HepG2 (cell line): ENCODE results near the gene TCTA. TPM values are rescaled to one million over a fixed set of nuclear protein-coding genes. Genes with fewer than 3 reads are reported as not detected.

Experiments
- ATAC-seq: fragments of 200-7000 bp; cut with Tn5 transposase; 3 replicates; pipeline ENCODE4 v1.9.1; 2020; ENCODE audit warnings: mild to moderate bottlenecking, moderate library complexity
- BruUV-seq: library from RNA; stranded (reverse); fragments of 400-500 nt; replicated peaks from 2 replicates; lab custom pipeline; 2021; lab: Mats Ljungman, UMichigan
- CTCF ChIA-PET: fragments of 300-600 bp; formaldehyde crosslinking; extraction: SDS; loops from one replicate; lab custom pipeline; 2021; ENCODE audit warnings: low total read pairs, inconsistent platforms, low intra/inter-chr PET ratio; lab: Yijun Ruan, JAX
- POLR2A ChIA-PET: fragments of 350-600 bp; sonication (Branson Sonifier 250); formaldehyde crosslinking; loops from one replicate; lab custom pipeline; 2020; ENCODE audit warnings: antibody characterized with exemption, inconsistent platforms; lab: Yijun Ruan, JAX
- DNase-seq: peaks from one replicate; pipeline ENCODE4 v3.0.0-alpha.2; 2015; ENCODE audit warnings: low spot score
- FAIRE-seq: peaks from 3 replicates; lab custom pipeline; 2011; peaks lifted over from hg19 to GRCh38; lab: Jason Lieb, UNC
- H2AFZ ChIP-seq: one replicate; pipeline ENCODE4 v1.6.1; 2011; ENCODE audit warnings: low read length, inconsistent platforms
- H3K27ac ChIP-seq: fragments of 300-600 bp; 3 replicates; pipeline ENCODE4 v1.8.0; 2011; ENCODE audit warnings: mixed run types, mild to moderate bottlenecking, mixed read lengths, low read length, inconsistent platforms; ENCODE audit not compliant: insufficient read depth; ENCODE audit errors: extremely low read length
- H3K27me3 ChIP-seq, 2 experiments: fragments of 200-600 bp in 1 of 2; 2 replicates in 1 of 2; 3 replicates in 1 of 2; pipeline versions ENCODE4 v1.6.0 to v1.8.0; 2011; ENCODE audit warnings: low read length in 2 of 2, mild to moderate bottlenecking in 2 of 2, moderate library complexity in 2 of 2, inconsistent platforms in 1 of 2; ENCODE audit not compliant: insufficient read depth in 2 of 2, control insufficient read depth in 1 of 2
- H3K36me3 ChIP-seq, 2 experiments: fragments of 200-600 bp in 1 of 2; replicated peaks in 1 of 2; 2 replicates in 1 of 2; 3 replicates in 1 of 2; pipeline versions ENCODE4 v1.5.1 to v1.8.0; 2011; ENCODE audit warnings: low read length in 2 of 2, inconsistent platforms in 1 of 2; ENCODE audit not compliant: insufficient read depth in 2 of 2, control insufficient read depth in 1 of 2
- H3K4me1 ChIP-seq: 2 replicates; pipeline ENCODE4 v1.5.1; 2012; ENCODE audit warnings: low read length, inconsistent platforms; ENCODE audit not compliant: insufficient read depth
- H3K4me2 ChIP-seq: 2 replicates; pipeline ENCODE4 v1.6.0; 2011; ENCODE audit warnings: low read depth, low read length, inconsistent platforms
- H3K4me3 ChIP-seq, 3 experiments: fragments of 200-600 bp in 1 of 3; sonication (generic), shearing (Covaris generic) in 1 of 3; replicated peaks in 1 of 3; 2 replicates each; pipeline ENCODE4 v1.5.1; 2011 to 2016; ENCODE audit warnings: low read length in 3 of 3, inconsistent platforms in 2 of 3, low read depth in 2 of 3, mild to moderate bottlenecking in 2 of 3, control low read depth in 1 of 3, mixed read lengths in 1 of 3; ENCODE audit not compliant: insufficient read depth in 1 of 3
- H3K79me2 ChIP-seq: one replicate; pipeline ENCODE4 v1.6.1; 2011; ENCODE audit warnings: low read length, inconsistent platforms; ENCODE audit not compliant: insufficient read depth
- H3K9ac ChIP-seq: 2 replicates; pipeline ENCODE4 v1.6.0; 2011; ENCODE audit warnings: mild to moderate bottlenecking, low read depth, low read length, inconsistent platforms; ENCODE audit not compliant: insufficient read depth
- H3K9me3 ChIP-seq: 2 replicates; pipeline ENCODE4 v1.5.1; 2012; ENCODE audit warnings: mild to moderate bottlenecking, low read length
- H4K20me1 ChIP-seq: 2 replicates; pipeline ENCODE4 v1.6.0; 2011; ENCODE audit warnings: inconsistent platforms, mild to moderate bottlenecking, low read length, moderate library complexity; ENCODE audit not compliant: insufficient read depth
- CREB1 ChIP-seq, 2 experiments: fragments of 450-650 bp in 1 of 2; IDR thresholded peaks; 2 replicates each; pipeline ENCODE4 v1.6.1; 2016 to 2017; ENCODE audit warnings: control low read depth in 1 of 2, mild to moderate bottlenecking in 1 of 2, missing compliant biosample characterization in 1 of 2, missing genetic modification characterization in 1 of 2
- ELF4 ChIP-seq: sonication (generic); formaldehyde crosslinking; IDR thresholded peaks from 2 replicates; pipeline ENCODE4 v1.5.0; 2020; ENCODE audit warnings: missing genetic modification reagents, mild to moderate bottlenecking, moderate library complexity, borderline replicate concordance
- ETV5 ChIP-seq: IDR thresholded peaks from 2 replicates; pipeline ENCODE4 v1.6.1; 2018; ENCODE audit warnings: missing biosample characterization, missing genetic modification reagents, inconsistent platforms, borderline replicate concordance
- GABPB1 ChIP-seq: IDR thresholded peaks from 2 replicates; pipeline ENCODE4 v1.6.1; 2016; ENCODE audit warnings: mild to moderate bottlenecking, missing genetic modification reagents, moderate library complexity, missing compliant biosample characterization
- HMGA1 ChIP-seq: sonication (generic); formaldehyde crosslinking; conservative IDR thresholded peaks from 2 replicates; pipeline ENCODE4 v1.4.0; 2020; ENCODE audit warnings: missing genetic modification reagents
- MZF1 ChIP-seq: sonication (generic); formaldehyde crosslinking; IDR thresholded peaks from 2 replicates; pipeline ENCODE4 v1.8.1; 2023; ENCODE audit warnings: mild to moderate bottlenecking, missing genetic modification reagents, borderline replicate concordance
- NCOA2 ChIP-seq: sonication (generic); formaldehyde crosslinking; IDR thresholded peaks from 2 replicates; pipeline ENCODE4 v1.8.0; 2022; ENCODE audit warnings: inconsistent platforms
- NRL ChIP-seq: sonication (generic); formaldehyde crosslinking; IDR thresholded peaks from 2 replicates; pipeline ENCODE4 v1.5.0; 2020; ENCODE audit warnings: missing genetic modification reagents, mild to moderate bottlenecking, moderate library complexity, borderline replicate concordance
- RXRB ChIP-seq: IDR thresholded peaks from 2 replicates; pipeline ENCODE4 v1.6.1; 2016; ENCODE audit warnings: borderline replicate concordance, missing genetic modification reagents, missing compliant biosample characterization
- XRCC5 ChIP-seq: fragments of 200-400 bp; formaldehyde crosslinking; optimal IDR thresholded peaks from 2 replicates; pipeline ENCODE3; 2017; ENCODE audit warnings: mild to moderate bottlenecking, low read length
- ZBTB33 ChIP-seq: sonication (generic); formaldehyde crosslinking; IDR thresholded peaks from 2 replicates; pipeline ENCODE4 v1.4.0; 2020; ENCODE audit warnings: missing genetic modification reagents
- ZNF335 ChIP-seq: sonication (generic); formaldehyde crosslinking; IDR thresholded peaks from 2 replicates; pipeline ENCODE4 v1.4.0; 2020; ENCODE audit warnings: missing genetic modification reagents
- ZNF343 ChIP-seq: sonication (generic); formaldehyde crosslinking; IDR thresholded peaks from 2 replicates; pipeline ENCODE4 v1.4.0; 2020; ENCODE audit warnings: mild to moderate bottlenecking, missing genetic modification reagents
- ZNF792 ChIP-seq: IDR thresholded peaks from 2 replicates; pipeline ENCODE4 v1.6.1; 2016
- WGBS: methylation state at CpG from one replicate; pipeline ENCODE4 v1.1.6; 2017; ENCODE audit warnings: low lambda C conversion rate; 5-methylcytosine and 5-hydroxymethylcytosine counted together
- in situ Hi-C: cut with HindIII; loops from 2 replicates; pipeline ENCODE4 v1.10.0; 2017; ENCODE audit warnings: low pct_unique_long_range_greater_than_20kb; ENCODE audit not compliant: extremely low pct_ligation_motif_present
- intact Hi-C: fragments of 100-400 bp; cut with micrococcal nuclease; formaldehyde crosslinking; loops from one replicate; pipeline ENCODE4 v1.10.0; 2022; ENCODE audit not compliant: unreplicated experiment
- polyA plus RNA-seq, 8 experiments: library from polyadenylated mRNA; depleted of rRNA in 3 of 8; stranded (reverse) in 7 of 8; unstranded in 1 of 8; fragments of >200 nt; fragmentation: Illumina TruSeq in 4 of 8; extraction: Trizol in 4 of 8; gene quantifications; 2 replicates each; pipeline versions ENCODE4 v1.2.1 to v1.2.3, GENCODE V29; 2011 to 2016; ENCODE audit warnings: low read depth in 4 of 8, missing spikeins in 1 of 8, mixed read lengths in 1 of 8; ENCODE audit not compliant: insufficient read depth in 1 of 8
- total RNA-seq, 5 experiments: library from RNA; depleted of rRNA; stranded (reverse); fragments of >200 nt; fragmentation: Illumina TruSeq; extraction: Trizol; gene quantifications; 2 replicates each; pipeline ENCODE4 v1.2.3, GENCODE V29; 2016; ENCODE audit warnings: low read depth in 1 of 5
- TF ChIP-seq, protein P1 (sequence below): sonication (generic); formaldehyde crosslinking; conservative IDR thresholded peaks from 2 replicates; pipeline ENCODE4 v1.4.0; 2020; ENCODE audit warnings: mild to moderate bottlenecking, missing genetic modification reagents, moderate library complexity
- TF ChIP-seq, protein P2 (sequence below): sonication (generic); formaldehyde crosslinking; IDR thresholded peaks from 2 replicates; pipeline ENCODE4 v1.4.0; 2020; ENCODE audit warnings: mild to moderate bottlenecking, low read depth, missing genetic modification reagents

The TCTA gene
- total and polyA plus RNA-seq, 2 of the 13 experiments (the other 11 are each of a cell fraction or from before 2014, with no cell fraction given) = 8.3 to 13.2 TPM

- TF ChIP-seq, protein P1, sequence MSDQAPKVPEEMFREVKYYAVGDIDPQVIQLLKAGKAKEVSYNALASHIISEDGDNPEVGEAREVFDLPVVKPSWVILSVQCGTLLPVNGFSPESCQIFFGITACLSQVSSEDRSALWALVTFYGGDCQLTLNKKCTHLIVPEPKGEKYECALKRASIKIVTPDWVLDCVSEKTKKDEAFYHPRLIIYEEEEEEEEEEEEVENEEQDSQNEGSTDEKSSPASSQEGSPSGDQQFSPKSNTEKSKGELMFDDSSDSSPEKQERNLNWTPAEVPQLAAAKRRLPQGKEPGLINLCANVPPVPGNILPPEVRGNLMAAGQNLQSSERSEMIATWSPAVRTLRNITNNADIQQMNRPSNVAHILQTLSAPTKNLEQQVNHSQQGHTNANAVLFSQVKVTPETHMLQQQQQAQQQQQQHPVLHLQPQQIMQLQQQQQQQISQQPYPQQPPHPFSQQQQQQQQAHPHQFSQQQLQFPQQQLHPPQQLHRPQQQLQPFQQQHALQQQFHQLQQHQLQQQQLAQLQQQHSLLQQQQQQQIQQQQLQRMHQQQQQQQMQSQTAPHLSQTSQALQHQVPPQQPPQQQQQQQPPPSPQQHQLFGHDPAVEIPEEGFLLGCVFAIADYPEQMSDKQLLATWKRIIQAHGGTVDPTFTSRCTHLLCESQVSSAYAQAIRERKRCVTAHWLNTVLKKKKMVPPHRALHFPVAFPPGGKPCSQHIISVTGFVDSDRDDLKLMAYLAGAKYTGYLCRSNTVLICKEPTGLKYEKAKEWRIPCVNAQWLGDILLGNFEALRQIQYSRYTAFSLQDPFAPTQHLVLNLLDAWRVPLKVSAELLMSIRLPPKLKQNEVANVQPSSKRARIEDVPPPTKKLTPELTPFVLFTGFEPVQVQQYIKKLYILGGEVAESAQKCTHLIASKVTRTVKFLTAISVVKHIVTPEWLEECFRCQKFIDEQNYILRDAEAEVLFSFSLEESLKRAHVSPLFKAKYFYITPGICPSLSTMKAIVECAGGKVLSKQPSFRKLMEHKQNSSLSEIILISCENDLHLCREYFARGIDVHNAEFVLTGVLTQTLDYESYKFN = no peak
- TF ChIP-seq ZNF792 (CRISPR knock-in tag) = no peak
- no peak for TF ChIP-seq GABPB1 (CRISPR knock-in tag)
- TF ChIP-seq MZF1 (CRISPR knock-in tag) = no peak
- no peak for TF ChIP-seq NCOA2 (CRISPR knock-in tag)
- no peak for TF ChIP-seq NRL (CRISPR knock-in tag)
Measured at GRCh38 chr3:49461443-49462171, 49.4 kb downstream of the TCTA start (continued).

DNA sequence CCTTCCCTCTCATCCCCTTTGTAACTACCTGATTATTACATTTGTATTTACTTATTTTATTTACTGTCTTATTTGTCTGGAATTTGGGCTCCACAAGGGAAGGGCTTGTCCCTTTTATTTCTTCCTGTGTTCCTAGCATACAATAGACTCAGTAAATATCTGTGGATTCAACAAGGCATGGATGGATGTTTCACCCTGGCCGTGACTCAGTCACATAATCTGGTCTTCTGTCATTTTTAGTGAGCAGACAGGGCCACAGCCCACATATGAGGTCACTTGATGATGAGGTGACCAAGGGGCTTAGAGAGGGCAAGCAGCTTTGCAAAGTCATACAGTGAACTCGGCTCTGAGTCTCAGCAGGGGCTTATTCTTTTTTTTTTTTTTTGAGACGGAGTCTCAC is 50.0 kb downstream of the TCTA start:
- intact Hi-C loops (no loop called here), in situ Hi-C loops (no loop called here)
- POLR2A ChIA-PET = interaction anchor here (0.7 to 3.3 kb wide), 3 partner anchors 8 to 47 kb away, joined by 3 to 36 read pairs (median 3); partner anchors contain the start of genes DAG1 and NICN1
- H3K27ac ChIP-seq = no peak overlapping the region
- H3K36me3 ChIP-seq = no peaks in the 10 kb centered on the region
- BruUV-seq = no TSS peak
- peak overlapping the region in 1 of 3 experiments; percentile 19; a peak in 1 of 6 replicates for H3K4me3 ChIP-seq
- WGBS = 14% methylated on average over 3 of the region's 3 CpGs
- H4K20me1 ChIP-seq = no peaks in the 10 kb centered on the region
- peaks cover 81% of the 10 kb centered on the region for H3K4me1 ChIP-seq
- peak overlapping the region; percentile 73 for H3K4me2 ChIP-seq
- ATAC-seq = no peak
- H3K79me2 ChIP-seq = no peaks in the 10 kb centered on the region
- no peaks in the 10 kb centered on the region for H3K9me3 ChIP-seq
- H3K9ac ChIP-seq = no peak overlapping the region
- H2AFZ ChIP-seq = no peak overlapping the region
- FAIRE-seq = no peak
- H3K27me3 ChIP-seq = no peaks in the 10 kb centered on the region
- peak; percentile 60 for DNase-seq
- CTCF ChIA-PET = no interaction called here
- peak; percentile 13; the same call in 1 of the 2 replicates for TF ChIP-seq CREB1 (IDR thresholded peaks at IDR 0.05)
- TF ChIP-seq CREB1 (CRISPR knock-in tag; IDR thresholded peaks at IDR 0.05) = no peak
- no peak for TF ChIP-seq ETV5 (CRISPR knock-in tag)
- no peak for TF ChIP-seq RXRB (CRISPR knock-in tag)
- no peak for TF ChIP-seq ELF4 (CRISPR knock-in tag)
- TF ChIP-seq, protein P2, sequence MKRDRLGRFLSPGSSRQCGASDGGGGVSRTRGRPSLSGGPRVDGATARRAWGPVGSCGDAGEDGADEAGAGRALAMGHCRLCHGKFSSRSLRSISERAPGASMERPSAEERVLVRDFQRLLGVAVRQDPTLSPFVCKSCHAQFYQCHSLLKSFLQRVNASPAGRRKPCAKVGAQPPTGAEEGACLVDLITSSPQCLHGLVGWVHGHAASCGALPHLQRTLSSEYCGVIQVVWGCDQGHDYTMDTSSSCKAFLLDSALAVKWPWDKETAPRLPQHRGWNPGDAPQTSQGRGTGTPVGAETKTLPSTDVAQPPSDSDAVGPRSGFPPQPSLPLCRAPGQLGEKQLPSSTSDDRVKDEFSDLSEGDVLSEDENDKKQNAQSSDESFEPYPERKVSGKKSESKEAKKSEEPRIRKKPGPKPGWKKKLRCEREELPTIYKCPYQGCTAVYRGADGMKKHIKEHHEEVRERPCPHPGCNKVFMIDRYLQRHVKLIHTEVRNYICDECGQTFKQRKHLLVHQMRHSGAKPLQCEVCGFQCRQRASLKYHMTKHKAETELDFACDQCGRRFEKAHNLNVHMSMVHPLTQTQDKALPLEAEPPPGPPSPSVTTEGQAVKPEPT = no peak
- no peak for TF ChIP-seq ZNF343 (CRISPR knock-in tag)
- no peak for TF ChIP-seq ZNF335 (CRISPR knock-in tag)
- TF ChIP-seq XRCC5 = no peak
- TF ChIP-seq HMGA1 (CRISPR knock-in tag) = no peak
- no peak for TF ChIP-seq ZBTB33 (CRISPR knock-in tag)
